ENCODE results near the gene CRYZ.

CRYZ gene

GRCh38 chr1:74690364-74690696, 42.5 kb downstream of the CRYZ start:
- H3K4me3 ChIP-seq, result no peak overlapping the region
- H4K20me1 ChIP-seq, result no peaks in the 10 kb centered on the region
- no peaks in the 10 kb centered on the region for H3K9me3 ChIP-seq (replicated peaks in 1 of 11)
- no peaks in the 10 kb centered on the region for H3K36me3 ChIP-seq
- no peaks in the 10 kb centered on the region for H3K4me1 ChIP-seq
- no peak overlapping the region for H3K4me2 ChIP-seq
- peak overlapping the region in 2 of 11 experiments; percentile 9 to 22; a peak in 1 of 22 replicates for H3K9ac ChIP-seq
- H3K27me3 ChIP-seq, result no peaks in the 10 kb centered on the region
- no peak overlapping the region for H3K27ac ChIP-seq
- no peak for TF ChIP-seq Cebpa-rat (IDR thresholded peaks at IDR 0.05)

GRCh38 chr1:74689621-74690363, 43.1 kb downstream of the CRYZ start:
- H3K27ac ChIP-seq, result no peak overlapping the region
- no peaks in the 10 kb centered on the region for H4K20me1 ChIP-seq
- no peaks in the 10 kb centered on the region for H3K36me3 ChIP-seq
- no peaks in the 10 kb centered on the region for H3K9me3 ChIP-seq (replicated peaks in 1 of 11)
- TF ChIP-seq Cebpa-rat (IDR thresholded peaks at IDR 0.05), result peak in 4 of 11 experiments; percentile 18 to 61 (median 36); a peak in 4 of 22 replicates
- H3K4me1 ChIP-seq, result no peaks in the 10 kb centered on the region
- H3K9ac ChIP-seq, result peak overlapping the region in 2 of 11 experiments; percentile 9 to 22; a peak in 1 of 22 replicates
- H3K4me2 ChIP-seq, result no peak overlapping the region
- H3K27me3 ChIP-seq, result no peaks in the 10 kb centered on the region
- no peak overlapping the region for H3K4me3 ChIP-seq

GRCh38 chr1:74686928-74687327, 45.9 kb downstream of the CRYZ start:
- no peaks in the 10 kb centered on the region for H3K27me3 ChIP-seq
- H3K27ac ChIP-seq, result no peak overlapping the region
- no peak overlapping the region for H3K4me3 ChIP-seq
- H3K4me1 ChIP-seq, result peaks cover 0 to 15% (median 0%) of the 10 kb centered on the region in 10 experiments; a peak in 5 of 20 replicates
- no peak overlapping the region for H3K9ac ChIP-seq
- H3K9me3 ChIP-seq (replicated peaks in 1 of 11), result no peaks in the 10 kb centered on the region
- no peak for TF ChIP-seq Cebpa-rat (IDR thresholded peaks at IDR 0.05)
- H3K36me3 ChIP-seq, result no peaks in the 10 kb centered on the region
- no peaks in the 10 kb centered on the region for H4K20me1 ChIP-seq
- H3K4me2 ChIP-seq, result no peak overlapping the region

- Histone ChIP-seq H3K27ac (no peak overlapping the region), H4K20me1 (no peaks in the 10 kb centered on the region), H3K4me1 (peaks cover 10 to 23% (median 17%) of the 10 kb centered on the region in 10 experiments; a peak in 19 of 20 replicates), H3K4me3 (no peak overlapping the region), H3K27me3 (no peaks in the 10 kb centered on the region), H3K9me3 (replicated peaks in 1 of 11) (no peaks in the 10 kb centered on the region), H3K4me2 (peak overlapping the region in 1 of 11 experiments; percentile 38; a peak in 2 of 22 replicates), H3K36me3 (no peaks in the 10 kb centered on the region), H3K9ac (no peak overlapping the region)
- no peak for TF ChIP-seq Cebpa-rat (IDR thresholded peaks at IDR 0.05)
Observed at GRCh38 chr1:74684301-74684700, 48.5 kb downstream of the CRYZ start.

- H3K9me3 ChIP-seq (replicated peaks in 1 of 11), result no peaks in the 10 kb centered on the region
- H3K4me3 ChIP-seq, result no peak overlapping the region
- no peak overlapping the region for H3K27ac ChIP-seq
- H3K27me3 ChIP-seq, result no peaks in the 10 kb centered on the region
- H3K9ac ChIP-seq, result no peak overlapping the region
- H3K36me3 ChIP-seq, result no peaks in the 10 kb centered on the region
- no peaks in the 10 kb centered on the region for H4K20me1 ChIP-seq
- H3K4me2 ChIP-seq, result peak overlapping the region in 2 of 11 experiments; percentile 38 to 41; a peak in 4 of 22 replicates
- TF ChIP-seq Cebpa-rat (IDR thresholded peaks at IDR 0.05), result no peak
- peaks cover 10 to 23% (median 17%) of the 10 kb centered on the region in 10 experiments; a peak in 19 of 20 replicates for H3K4me1 ChIP-seq
Observed at GRCh38 chr1:74683656-74684055, 49.2 kb downstream of the CRYZ start.

GRCh38 chr1:74681851-74682250, 51.0 kb downstream of the CRYZ start:
- H3K4me2 ChIP-seq, result 0 out of 22 replicates have a peak overlapping the region, but pooled peaks of 1 of the 11 experiments have one; percentile 6
- no peaks in the 10 kb centered on the region for H3K27me3 ChIP-seq
- H3K36me3 ChIP-seq, result no peaks in the 10 kb centered on the region
- no peak overlapping the region for H3K27ac ChIP-seq
- peaks cover 10 to 23% (median 17%) of the 10 kb centered on the region in 10 experiments; a peak in 19 of 20 replicates for H3K4me1 ChIP-seq
- no peak for TF ChIP-seq Cebpa-rat (IDR thresholded peaks at IDR 0.05)
- H3K9ac ChIP-seq, result no peak overlapping the region
- H3K9me3 ChIP-seq (replicated peaks in 1 of 11), result no peaks in the 10 kb centered on the region
- H3K4me3 ChIP-seq, result no peak overlapping the region
- no peaks in the 10 kb centered on the region for H4K20me1 ChIP-seq

- TF ChIP-seq Cebpa-rat (IDR thresholded peaks at IDR 0.05), result no peak
Observed at GRCh38 chr1:74681449-74681848, 51.4 kb downstream of the CRYZ start.

GRCh38 chr1:74681001-74681400, 51.8 kb downstream of the CRYZ start:
- peak overlapping the region in 9 of 11 experiments; percentile 2 to 58 (median 46); a peak in 15 of 22 replicates for H3K4me2 ChIP-seq
- H3K9ac ChIP-seq, result no peak overlapping the region
- peaks cover 10 to 23% (median 17%) of the 10 kb centered on the region in 10 experiments; a peak in 19 of 20 replicates for H3K4me1 ChIP-seq
- no peak overlapping the region for H3K4me3 ChIP-seq
- no peaks in the 10 kb centered on the region for H3K36me3 ChIP-seq
- H3K9me3 ChIP-seq (replicated peaks in 1 of 11), result no peaks in the 10 kb centered on the region
- no peak overlapping the region for H3K27ac ChIP-seq
- no peaks in the 10 kb centered on the region for H4K20me1 ChIP-seq
- TF ChIP-seq Cebpa-rat (IDR thresholded peaks at IDR 0.05), result no peak
- H3K27me3 ChIP-seq, result no peaks in the 10 kb centered on the region

More at GRCh38 chr1:74681449-74681848, 51.4 kb downstream of the CRYZ start:
- no peak overlapping the region for H3K27ac ChIP-seq
- H3K27me3 ChIP-seq, result no peaks in the 10 kb centered on the region
- peaks cover 10 to 23% (median 17%) of the 10 kb centered on the region in 10 experiments; a peak in 19 of 20 replicates for H3K4me1 ChIP-seq
- H3K9me3 ChIP-seq (replicated peaks in 1 of 11), result no peaks in the 10 kb centered on the region
- peak overlapping the region in 8 of 11 experiments; percentile 6 to 58 (median 44); a peak in 8 of 22 replicates for H3K4me2 ChIP-seq
- H4K20me1 ChIP-seq, result no peaks in the 10 kb centered on the region
- H3K9ac ChIP-seq, result no peak overlapping the region
- H3K4me3 ChIP-seq, result no peak overlapping the region
- H3K36me3 ChIP-seq, result no peaks in the 10 kb centered on the region

- peaks cover 10 to 23% (median 17%) of the 10 kb centered on the region in 10 experiments; a peak in 19 of 20 replicates for H3K4me1 ChIP-seq
- H3K4me2 ChIP-seq, result peak overlapping the region in 5 of 11 experiments; percentile 24 to 56 (median 43); a peak in 6 of 22 replicates
- H3K36me3 ChIP-seq, result no peaks in the 10 kb centered on the region
- H3K27me3 ChIP-seq, result no peaks in the 10 kb centered on the region
- no peak overlapping the region for H3K9ac ChIP-seq
- no peaks in the 10 kb centered on the region for H3K9me3 ChIP-seq (replicated peaks in 1 of 11)
- no peak overlapping the region for H3K4me3 ChIP-seq
- H3K27ac ChIP-seq, result no peak overlapping the region
- no peaks in the 10 kb centered on the region for H4K20me1 ChIP-seq
- no peak for TF ChIP-seq Cebpa-rat (IDR thresholded peaks at IDR 0.05)
Observed at GRCh38 chr1:74679811-74680210, 53.0 kb downstream of the CRYZ start.
